CD4-positive, alpha-beta T cell treated with Interferon alpha-2 for 1 hour (primary cell): Measurements from ENCODE around the gene GCC2.
"Not testable (repeated sequence)": the region's sequence is repeated elsewhere in the genome, so short reads cannot be mapped to it uniquely, and the experiment has no call there.

Source experiments
- DNase-seq, 2 donors: peaks; one replicate each; pipeline ENCODE4 v3.0.0-alpha.2; 2020 to 2022

The GCC2 gene, protein sequence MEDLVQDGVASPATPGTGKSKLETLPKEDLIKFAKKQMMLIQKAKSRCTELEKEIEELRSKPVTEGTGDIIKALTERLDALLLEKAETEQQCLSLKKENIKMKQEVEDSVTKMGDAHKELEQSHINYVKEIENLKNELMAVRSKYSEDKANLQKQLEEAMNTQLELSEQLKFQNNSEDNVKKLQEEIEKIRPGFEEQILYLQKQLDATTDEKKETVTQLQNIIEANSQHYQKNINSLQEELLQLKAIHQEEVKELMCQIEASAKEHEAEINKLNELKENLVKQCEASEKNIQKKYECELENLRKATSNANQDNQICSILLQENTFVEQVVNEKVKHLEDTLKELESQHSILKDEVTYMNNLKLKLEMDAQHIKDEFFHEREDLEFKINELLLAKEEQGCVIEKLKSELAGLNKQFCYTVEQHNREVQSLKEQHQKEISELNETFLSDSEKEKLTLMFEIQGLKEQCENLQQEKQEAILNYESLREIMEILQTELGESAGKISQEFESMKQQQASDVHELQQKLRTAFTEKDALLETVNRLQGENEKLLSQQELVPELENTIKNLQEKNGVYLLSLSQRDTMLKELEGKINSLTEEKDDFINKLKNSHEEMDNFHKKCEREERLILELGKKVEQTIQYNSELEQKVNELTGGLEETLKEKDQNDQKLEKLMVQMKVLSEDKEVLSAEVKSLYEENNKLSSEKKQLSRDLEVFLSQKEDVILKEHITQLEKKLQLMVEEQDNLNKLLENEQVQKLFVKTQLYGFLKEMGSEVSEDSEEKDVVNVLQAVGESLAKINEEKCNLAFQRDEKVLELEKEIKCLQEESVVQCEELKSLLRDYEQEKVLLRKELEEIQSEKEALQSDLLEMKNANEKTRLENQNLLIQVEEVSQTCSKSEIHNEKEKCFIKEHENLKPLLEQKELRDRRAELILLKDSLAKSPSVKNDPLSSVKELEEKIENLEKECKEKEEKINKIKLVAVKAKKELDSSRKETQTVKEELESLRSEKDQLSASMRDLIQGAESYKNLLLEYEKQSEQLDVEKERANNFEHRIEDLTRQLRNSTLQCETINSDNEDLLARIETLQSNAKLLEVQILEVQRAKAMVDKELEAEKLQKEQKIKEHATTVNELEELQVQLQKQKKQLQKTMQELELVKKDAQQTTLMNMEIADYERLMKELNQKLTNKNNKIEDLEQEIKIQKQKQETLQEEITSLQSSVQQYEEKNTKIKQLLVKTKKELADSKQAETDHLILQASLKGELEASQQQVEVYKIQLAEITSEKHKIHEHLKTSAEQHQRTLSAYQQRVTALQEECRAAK (N-terminal part only)

GRCh38 chr2:108448678-108449409 is at the start of gene GCC2:
Gene GCC2, plus strand, starts transcription at chr2:108449206. Its CDS starts 69 bp downstream, at chr2:108449275.
- peak; percentile 95 for DNase-seq

GRCh38 chr2:108399479-108399878 is 49.5 kb upstream of the GCC2 start:
- no peak for DNase-seq

DNA sequence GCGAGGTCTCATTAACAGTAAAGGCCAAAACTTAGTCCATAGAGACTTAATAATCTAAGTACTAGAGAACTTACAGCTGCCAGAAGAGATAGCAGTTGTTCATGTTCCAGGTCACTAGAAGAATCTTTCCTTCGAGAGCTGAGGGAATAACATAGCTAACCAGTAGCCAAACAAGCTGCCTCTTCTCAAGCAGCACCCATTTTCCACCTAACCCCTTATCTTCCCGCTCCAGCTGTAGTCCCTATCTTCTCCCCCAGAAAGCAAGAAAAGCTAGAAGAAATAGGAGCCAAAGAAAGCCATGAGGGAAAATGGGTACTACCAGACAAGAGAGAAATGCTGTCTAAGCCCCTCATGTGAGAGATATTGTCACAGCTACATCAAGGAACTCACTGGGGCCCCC is 47.2 kb upstream of the GCC2 start:
- DNase-seq = no peak

DNA sequence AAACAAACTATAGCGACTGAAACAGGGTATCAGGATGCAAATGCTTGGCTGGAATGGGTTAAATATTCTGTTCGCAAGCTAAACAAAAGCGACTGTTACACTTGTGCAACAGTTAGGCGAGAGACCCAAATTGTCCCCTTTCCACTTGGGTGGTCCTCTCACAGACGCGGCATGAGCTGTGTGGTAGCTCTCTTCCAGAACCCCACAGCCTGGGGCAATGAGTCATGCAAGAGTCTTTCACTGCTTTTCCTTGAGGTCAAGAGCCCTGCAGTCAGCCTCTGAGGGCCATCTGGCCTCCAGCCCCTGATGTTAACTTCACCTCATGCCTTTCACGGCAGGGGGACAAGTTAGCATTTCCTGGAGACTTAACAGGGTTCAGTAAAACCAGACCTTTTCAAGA is 45.5 kb upstream of the GCC2 start:
- DNase-seq = no peak

DNA sequence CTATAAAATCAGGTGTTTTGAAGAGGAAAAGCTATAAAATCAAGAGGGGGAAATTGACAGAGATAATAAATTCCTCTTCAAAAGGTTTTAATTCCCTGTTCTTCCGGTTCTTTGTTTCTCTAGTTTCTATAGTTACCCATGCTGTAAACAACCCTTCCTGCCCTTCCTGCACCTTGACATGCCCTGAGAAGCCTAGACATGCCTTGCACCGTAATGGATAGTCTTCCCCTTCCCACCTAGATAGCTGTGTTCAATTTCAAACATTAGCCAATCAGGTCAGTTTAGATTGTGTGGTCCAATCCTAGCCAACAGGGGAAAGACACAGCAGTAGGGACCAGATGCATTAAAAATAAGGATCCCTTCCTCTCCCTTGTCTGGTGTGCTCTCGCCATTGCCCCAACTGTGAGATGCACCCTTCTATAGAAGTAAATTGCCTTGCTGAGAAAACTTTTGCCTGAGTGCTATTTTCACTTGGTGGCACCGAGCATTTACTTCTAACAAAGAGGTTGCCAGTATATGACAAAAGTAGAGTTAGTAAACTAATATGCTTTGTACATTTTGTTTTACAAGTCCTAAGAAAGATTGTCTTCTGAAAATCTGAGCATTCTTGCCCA is 44.1 kb upstream of the GCC2 start:
- DNase-seq = no peak

GRCh38 chr2:108407864-108408729 is 40.9 kb upstream of the GCC2 start:
- DNase-seq = no peak

DNA sequence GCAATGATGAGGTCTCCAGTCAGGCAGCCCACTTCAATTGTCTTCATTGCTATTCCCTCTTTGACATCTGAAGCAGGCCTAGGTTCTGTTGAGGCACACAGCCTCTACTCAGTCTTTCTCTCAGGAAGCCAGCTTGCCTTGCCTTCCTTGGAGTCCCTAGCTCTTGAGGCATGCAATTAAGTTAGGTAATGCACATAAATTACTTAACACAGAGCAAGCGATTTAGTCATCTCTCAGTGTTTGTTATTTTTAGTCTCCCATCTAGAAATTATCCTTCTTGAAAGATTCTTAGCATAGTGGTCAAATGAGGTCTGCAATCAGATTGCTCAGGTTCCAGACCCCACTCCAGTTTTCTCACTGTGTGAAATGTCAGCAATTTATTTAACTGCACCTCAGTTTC is 39.2 kb upstream of the GCC2 start:
- no peak for DNase-seq

- no peak for DNase-seq
Measured at GRCh38 chr2:108412995-108413710, 35.9 kb upstream of the GCC2 start.

DNA sequence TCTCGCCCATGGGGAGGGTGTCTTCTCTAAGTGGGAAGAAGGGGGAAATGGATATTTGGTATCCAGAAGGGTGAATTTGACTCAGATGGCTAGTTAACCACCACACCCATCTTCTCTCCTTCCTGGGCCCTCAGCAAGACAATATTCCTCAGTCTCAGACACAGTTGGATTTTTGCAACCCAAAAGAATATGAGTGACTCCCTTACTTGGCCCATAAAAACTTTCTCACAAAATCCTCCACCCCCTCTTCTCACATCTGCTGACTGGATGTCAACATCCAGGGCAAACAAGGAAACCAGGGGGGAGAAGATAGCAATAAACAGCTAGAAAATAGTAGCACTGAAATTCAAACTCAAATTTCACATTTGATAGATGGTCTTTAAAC is 35.3 kb upstream of the GCC2 start:
- no peak for DNase-seq

- DNase-seq = no peak
Measured at GRCh38 chr2:108414256-108414876, 34.6 kb upstream of the GCC2 start.

GRCh38 chr2:108414945-108415344 is 34.1 kb upstream of the GCC2 start:
- DNase-seq = no peak

GRCh38 chr2:108417254-108417653 is 31.8 kb upstream of the GCC2 start:
- peak in 1 of 2 donors; percentile 12 for DNase-seq

GRCh38 chr2:108418416-108418815 is 30.6 kb upstream of the GCC2 start:
- no peak for DNase-seq

- DNase-seq = no peak
Measured at GRCh38 chr2:108423067-108423466, 25.9 kb upstream of the GCC2 start.

DNA sequence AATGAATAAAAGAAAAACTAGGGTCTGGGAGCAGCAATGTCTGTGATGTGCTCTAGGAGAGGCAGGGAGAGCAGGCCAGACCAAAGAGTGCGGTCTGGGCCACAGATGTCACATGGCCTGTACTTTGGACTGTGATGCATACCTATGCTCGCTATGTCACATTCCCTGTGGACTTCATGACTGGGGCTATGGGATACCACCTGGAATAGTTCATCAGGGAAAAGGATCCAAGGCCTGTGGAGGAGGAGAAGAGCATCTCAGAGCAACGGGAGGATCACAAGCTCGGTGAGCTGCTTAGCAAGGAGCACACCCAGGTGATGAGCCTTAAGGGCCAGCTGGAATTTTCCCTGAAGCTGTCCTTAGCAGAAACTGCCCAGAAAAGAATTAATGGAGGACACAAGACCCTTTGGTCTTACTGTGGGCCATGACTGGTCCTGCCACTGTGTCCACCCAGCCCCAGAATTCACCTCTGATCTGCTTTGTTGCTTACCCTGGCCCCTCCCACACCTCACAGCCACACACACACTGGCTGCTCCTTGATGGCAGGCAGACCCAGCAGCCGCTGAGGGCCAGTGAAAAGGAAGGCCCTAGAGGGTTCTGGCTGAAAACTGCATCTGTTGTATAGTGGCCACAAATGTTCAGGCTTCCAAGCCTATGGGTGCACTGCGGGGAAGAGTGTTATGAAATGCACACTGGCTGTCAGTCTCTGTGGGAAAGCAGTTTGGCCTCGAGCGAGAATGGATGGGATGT is 25.3 kb upstream of the GCC2 start:
- no peak for DNase-seq

GRCh38 chr2:108428286-108429009 is 20.6 kb upstream of the GCC2 start:
- no peak for DNase-seq

DNA sequence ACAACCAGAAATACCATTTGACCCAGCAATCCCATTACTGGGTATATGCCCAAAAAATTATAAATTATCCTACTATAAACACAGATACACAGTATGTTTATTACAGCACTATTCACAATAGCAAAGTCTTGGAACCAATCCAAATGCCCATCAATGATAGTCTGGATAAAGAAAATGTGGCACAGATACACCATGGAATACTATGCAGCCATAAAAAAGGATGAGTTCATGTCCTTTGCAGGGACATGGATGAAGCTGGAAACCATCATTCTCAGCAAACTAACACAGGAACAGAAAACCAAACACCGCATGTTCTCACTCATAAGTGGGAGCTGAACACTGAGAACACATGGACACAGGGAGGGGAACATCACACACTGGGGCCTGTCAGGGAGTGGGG is 13.4 kb upstream of the GCC2 start:
- DNase-seq = not testable (repeated sequence)

GRCh38 chr2:108436976-108437375 is 12.0 kb upstream of the GCC2 start:
- no peak for DNase-seq
